ENCODE data around the gene ELL2. TPM values are rescaled to one million over a fixed set of nuclear protein-coding genes. Genes with fewer than 3 reads are reported as not detected.
A peak's percentile ranks its signal among the peaks of the same experiment; 100 is the strongest.

Gene ELL2
- total RNA-seq, 2 experiments from 2014 or later = 54.4 to 59.0 TPM

GRCh38 chr5:95835682-95836385 is 125.8 kb downstream of the ELL2 start:
- CTCF ChIA-PET = interaction anchor here (0.6 to 4.5 kb wide), 6 partner anchors 8 to 509 kb away, joined by 3 to 45 read pairs (median 8); partner anchors contain the start of gene GLRX
- Mint-ChIP-seq H3K27ac (peak overlapping the region; percentile 89), H3K4me3 (peak overlapping the region; percentile 83), H3K27me3 (no peaks in the 10 kb centered on the region), H3K9me3 (no peaks in the 10 kb centered on the region), H3K4me1 (peaks cover 44% of the 10 kb centered on the region), H3K36me3 (ENCODE audit: low read depth) (no peaks in the 10 kb centered on the region)
- POLR2A ChIA-PET = interaction anchor here (1.2 to 3.6 kb wide), 5 partner anchors 13 to 189 kb away, joined by 3 to 104 read pairs (median 19); partner anchors contain the start of genes GLRX and RFESD
- DNase-seq = no peak

Other genes with a start within 250 kb of the ELL2 start
- gene RHOBTB3, start 230.5 kb downstream of the ELL2 start, total RNA-seq = under 1 TPM in 1 of 2 experiments, not detected in 1; 0.15 TPM
- 10 to 100 TPM; 71.6 to 72.5 TPM for gene GLRX, start 139.1 kb downstream of the ELL2 start, total RNA-seq

Data from activated CD4-positive, alpha-beta memory T cell treated with anti-CD3 and anti-CD28 coated beads, Interleukin-2, amount 10 ng/mL, durations not matched to agents 7 days and 5 days (primary cell).